Measurements from ENCODE around the gene ECE1.
A peak's percentile ranks its signal among the peaks of the same experiment; 100 is the strongest.
"Not testable (repeated sequence)": the region's sequence is repeated elsewhere in the genome, so short reads cannot be mapped to it uniquely, and the experiment has no call there.

The ECE1 gene

DNA sequence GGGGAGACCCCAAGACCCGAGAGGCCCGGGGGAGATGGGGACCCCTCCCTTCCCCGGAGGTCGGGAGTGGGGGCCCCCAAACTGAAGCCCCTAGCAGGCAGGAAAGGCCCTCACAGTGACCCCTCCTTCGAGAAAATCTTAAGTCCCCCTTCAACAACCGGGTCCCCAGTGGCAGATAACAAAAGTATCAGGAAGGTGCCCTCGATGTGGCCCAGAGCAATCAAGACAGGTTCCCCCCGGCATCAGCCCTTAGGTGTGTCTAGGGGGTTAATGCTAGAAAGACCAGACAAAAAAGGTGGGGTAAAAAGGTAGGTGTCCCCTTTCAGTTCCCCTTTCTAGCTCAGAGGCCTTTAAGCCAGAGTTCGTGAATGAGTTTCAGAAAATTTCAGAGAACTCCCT, 282 bp upstream of the ECE1 start:
- TF ChIP-seq, protein P1, sequence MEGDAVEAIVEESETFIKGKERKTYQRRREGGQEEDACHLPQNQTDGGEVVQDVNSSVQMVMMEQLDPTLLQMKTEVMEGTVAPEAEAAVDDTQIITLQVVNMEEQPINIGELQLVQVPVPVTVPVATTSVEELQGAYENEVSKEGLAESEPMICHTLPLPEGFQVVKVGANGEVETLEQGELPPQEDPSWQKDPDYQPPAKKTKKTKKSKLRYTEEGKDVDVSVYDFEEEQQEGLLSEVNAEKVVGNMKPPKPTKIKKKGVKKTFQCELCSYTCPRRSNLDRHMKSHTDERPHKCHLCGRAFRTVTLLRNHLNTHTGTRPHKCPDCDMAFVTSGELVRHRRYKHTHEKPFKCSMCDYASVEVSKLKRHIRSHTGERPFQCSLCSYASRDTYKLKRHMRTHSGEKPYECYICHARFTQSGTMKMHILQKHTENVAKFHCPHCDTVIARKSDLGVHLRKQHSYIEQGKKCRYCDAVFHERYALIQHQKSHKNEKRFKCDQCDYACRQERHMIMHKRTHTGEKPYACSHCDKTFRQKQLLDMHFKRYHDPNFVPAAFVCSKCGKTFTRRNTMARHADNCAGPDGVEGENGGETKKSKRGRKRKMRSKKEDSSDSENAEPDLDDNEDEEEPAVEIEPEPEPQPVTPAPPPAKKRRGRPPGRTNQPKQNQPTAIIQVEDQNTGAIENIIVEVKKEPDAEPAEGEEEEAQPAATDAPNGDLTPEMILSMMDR (IDR thresholded peaks at IDR 0.05; ENCODE audit: borderline replicate concordance, insufficient read depth, low read depth, low read length): no peak
- H3K4me3 ChIP-seq (ENCODE audit: low read depth, low read length): peak overlapping the region; percentile 59

DNA sequence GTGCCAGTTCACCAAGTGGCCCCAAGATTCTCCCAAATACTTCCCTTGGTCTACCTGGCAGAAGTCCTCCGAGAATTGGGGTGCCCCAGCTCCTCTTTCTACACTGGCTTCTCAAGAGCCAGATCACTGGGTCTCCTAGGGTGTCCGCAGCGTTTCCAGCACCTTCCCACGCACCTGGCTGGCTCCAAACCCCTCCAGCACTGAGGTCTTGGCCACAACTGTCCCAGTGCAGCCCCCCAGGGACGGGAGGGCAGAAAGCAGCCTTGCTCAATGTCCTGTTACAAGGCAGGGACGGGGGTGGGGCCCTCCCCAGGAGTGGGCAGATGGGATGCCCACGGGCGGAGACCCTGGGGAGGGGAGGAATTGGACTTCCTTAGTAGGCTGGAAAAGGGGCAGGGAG, 1.1 kb downstream of the ECE1 start:
- TF ChIP-seq, protein P1 (IDR thresholded peaks at IDR 0.05; ENCODE audit: borderline replicate concordance, insufficient read depth, low read depth, low read length): no peak
- peak overlapping the region; percentile 59 for H3K4me3 ChIP-seq (ENCODE audit: low read depth, low read length)

DNA sequence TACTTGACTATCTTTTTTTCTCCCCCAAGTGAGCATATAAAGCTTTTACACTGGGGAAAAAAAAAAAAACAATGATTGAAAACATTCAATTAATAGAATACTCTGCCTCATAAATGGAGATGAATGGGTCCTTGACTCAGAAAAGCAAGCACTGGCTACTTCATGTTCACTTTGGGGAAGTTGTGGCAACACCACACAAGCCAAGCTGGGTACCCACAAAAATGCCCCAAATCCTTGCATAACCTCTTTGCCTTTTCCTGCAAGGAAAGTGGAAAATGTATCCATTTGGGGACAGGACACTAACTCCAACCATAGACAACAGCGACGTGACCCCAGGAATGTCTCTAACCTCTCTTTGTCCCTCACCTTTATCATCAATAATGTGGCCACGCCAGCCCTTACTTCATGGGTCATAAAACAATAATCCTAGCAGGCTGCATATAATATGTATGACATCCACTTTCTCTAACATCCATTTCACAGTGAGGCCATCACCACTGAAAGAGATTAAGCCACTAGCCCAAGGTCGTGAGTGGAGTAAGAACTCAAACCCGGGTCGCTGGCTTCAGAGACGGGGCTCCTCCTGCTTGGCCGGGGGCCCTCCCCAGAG, 2.3 kb downstream of the ECE1 start:
- no peak overlapping the region for H3K4me3 ChIP-seq (ENCODE audit: low read depth, low read length)
- TF ChIP-seq, protein P1 (IDR thresholded peaks at IDR 0.05; ENCODE audit: borderline replicate concordance, insufficient read depth, low read depth, low read length): no peak

DNA sequence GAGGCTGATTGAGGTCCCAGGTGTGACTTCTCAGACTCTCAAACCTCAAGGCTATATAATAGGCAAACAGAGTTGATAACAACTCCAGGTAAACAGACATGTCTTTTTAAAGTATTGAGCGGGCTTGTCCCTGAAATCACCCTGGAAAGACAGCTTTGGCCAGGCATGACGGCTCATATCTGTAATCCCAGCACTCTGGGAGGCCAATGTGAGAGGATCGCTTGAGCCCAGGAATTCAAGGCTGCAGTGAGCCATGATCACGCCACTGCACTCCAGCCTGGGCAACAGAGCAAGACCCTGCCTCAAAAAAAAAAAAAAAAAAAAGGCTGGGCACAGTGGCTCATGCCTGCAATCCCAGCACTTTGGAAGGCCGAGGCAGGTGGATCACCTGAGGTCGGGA, 4.9 kb downstream of the ECE1 start:
- not testable (repeated sequence) for H3K4me3 ChIP-seq (ENCODE audit: low read depth, low read length)

DNA sequence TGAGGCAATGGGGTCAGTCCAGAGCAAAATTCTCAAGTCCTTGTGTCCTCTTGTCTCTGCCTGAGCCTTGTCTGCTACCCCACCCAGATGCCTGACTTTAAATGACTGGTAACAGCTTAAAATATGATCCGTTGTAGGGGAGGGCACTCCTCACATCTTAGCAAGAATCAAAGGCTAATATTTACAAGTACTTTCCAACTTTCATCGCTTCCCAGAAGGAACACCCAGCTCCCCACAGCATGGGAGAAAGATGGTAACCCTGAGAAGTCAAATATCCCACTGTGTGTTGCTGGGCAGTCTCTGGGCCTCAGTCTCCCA, 5.2 kb downstream of the ECE1 start:
- TF ChIP-seq, protein P1 (IDR thresholded peaks at IDR 0.05; ENCODE audit: borderline replicate concordance, insufficient read depth, low read depth, low read length): no peak
- no peak overlapping the region for H3K4me3 ChIP-seq (ENCODE audit: low read depth, low read length)

DNA sequence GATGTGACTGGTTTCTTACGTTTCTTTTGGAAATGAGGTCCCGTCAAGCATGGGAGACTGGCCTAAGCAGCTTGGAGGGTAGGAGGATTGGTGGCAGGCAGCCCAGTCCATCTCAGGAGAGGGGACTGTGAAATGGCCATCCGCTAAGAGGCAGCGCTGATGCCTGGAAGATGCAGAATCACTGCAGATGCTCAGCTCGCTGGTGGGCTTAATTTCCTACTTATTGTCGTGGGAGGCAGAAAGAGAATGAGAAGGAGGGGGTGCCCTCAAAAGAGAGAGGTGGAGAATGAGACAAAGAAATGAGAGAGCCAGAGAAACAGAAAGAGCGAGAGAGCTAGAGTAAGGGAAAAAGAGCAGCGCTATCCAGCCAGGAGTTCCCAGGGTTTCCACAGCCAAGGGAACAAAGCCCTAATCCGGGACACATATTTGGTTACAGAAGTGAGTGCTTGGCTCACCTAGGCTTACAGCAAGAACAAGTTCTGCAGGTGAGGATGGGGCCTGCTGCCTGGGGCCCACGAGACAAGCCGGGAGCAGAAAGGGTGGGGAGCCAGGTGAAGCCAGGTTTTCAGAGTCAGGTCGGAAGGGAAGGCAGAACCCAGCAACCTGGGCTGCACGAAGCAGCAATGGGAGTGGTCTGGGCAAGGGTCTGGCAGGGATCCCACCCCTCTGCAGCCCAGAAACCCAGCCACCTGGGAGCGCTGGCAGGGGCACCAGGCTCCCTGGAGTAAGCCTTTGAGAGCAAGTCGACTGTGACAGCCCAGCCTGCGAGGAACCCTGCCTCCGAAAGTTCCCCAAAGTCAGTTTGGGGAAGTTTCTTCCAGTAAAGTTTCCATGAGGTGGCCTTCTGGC, 5.8 kb downstream of the ECE1 start:
- TF ChIP-seq, protein P1 (IDR thresholded peaks at IDR 0.05; ENCODE audit: borderline replicate concordance, insufficient read depth, low read depth, low read length): no peak

DNA sequence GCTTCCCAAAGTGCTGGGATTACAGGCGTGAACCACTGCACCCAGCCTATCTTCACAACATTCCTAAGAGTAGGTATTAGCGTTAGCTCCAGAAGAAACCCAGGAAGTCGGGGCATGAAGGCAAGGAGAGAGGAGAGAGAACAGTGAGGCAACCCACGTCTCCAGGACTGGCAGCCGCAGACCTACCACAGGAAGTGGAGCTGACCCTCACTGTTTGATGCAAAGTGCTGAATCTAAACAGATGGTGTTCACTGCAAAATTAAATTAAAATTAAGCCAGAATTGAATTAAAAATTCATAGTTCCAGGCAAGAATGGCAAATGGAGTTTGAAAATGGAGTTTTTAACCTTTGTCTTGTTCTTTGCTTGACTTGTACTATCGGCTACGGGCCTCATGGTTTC, 6.7 kb downstream of the ECE1 start:
- TF ChIP-seq, protein P1 (IDR thresholded peaks at IDR 0.05; ENCODE audit: borderline replicate concordance, insufficient read depth, low read depth, low read length): no peak
- H3K4me3 ChIP-seq (ENCODE audit: low read depth, low read length): no peak overlapping the region

More for the DNA sequence above, 5.8 kb downstream of the ECE1 start:
- H3K4me3 ChIP-seq (ENCODE audit: low read depth, low read length): no peak overlapping the region

DNA sequence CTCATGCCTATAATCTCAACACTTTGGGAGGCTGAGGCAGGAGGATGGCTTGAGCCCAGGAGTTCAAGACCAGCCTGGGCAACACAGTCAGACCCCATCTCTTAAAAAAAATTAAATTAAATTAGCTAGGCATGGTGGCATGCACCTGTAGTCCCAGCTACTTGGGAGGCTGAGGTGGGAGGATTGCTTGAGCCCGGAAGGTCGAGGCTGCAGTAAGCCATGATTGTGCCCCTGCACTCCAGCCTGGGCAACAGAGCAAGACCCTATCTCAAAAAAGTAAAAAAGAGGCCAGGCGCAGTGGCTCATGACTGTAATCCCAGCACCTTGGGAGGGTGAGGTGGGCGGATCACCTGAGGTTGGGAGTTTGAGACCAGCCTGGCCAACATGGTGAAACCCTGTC, 8.2 kb downstream of the ECE1 start:
- H3K4me3 ChIP-seq (ENCODE audit: low read depth, low read length): not testable (repeated sequence)

Data from GM12875 (cell line).